ENCODE results near the gene NANP.
"Not testable (repeated sequence)": the region's sequence is repeated elsewhere in the genome, so short reads cannot be mapped to it uniquely, and the experiment has no call there.

The NANP gene

DNA sequence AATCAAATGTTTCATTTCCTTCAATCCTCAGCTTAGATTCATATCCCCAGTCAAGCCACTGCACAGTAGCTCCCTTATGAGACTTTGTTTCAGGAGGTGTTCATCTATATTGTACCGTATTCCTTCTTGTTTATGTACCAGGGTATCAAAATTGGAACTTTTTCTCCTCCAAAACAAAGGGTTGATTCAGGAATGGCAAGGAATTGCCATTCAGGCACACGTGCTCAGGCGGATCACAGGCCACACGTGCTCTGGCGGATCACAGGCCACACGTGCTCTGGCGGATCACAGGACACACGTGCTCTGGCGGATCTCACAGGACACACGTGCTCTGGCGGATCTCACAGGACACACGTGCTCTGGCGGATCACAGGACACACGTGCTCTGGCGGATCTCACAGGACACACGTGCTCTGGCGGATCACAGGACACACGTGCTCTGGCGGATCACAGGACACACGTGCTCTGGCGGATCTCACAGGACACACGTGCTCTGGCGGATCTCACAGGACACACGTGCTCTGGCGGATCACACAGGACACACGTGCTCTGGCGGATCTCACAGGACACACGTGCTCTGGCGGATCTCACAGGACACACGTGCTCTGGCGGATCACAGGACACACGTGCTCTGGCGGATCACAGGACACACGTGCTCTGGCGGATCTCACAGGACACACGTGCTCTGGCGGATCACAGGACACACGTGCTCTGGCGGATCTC, 21.5 kb downstream of the NANP start:
- no CpG with 5 or more reads among the region's 39 CpGs for WGBS, 2 donors (ENCODE audit: extremely low coverage in 2 of 2, insufficient read length in 2 of 2, insufficient replicate concordance in 1 of 2)
- not testable (repeated sequence) for H3K14ac ChIP-seq (ENCODE audit: low read length); H3K36me3 ChIP-seq (replicated peaks in 1 of 2; ENCODE audit: control insufficient read depth in 2 of 2, insufficient read depth in 2 of 2, low read length in 2 of 2)

DNA sequence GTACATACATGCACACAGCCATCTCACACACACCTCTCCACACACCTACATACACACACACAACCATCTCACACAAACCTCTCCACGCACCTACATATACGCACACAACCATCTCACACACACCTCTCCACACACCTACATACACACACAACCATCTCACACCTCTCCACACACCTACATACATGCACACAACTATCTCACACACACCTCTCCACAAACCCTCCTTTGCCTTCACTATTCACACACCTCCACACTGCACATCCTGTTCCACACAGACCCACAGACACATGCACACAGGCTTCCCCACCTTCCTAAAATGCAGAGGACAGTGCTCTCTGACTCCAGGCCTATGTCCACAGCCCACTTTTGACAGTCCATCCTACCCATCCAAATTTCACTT, 22.2 kb downstream of the NANP start:
- H4K8ac ChIP-seq (ENCODE audit: low read depth, low read length) = no peak overlapping the region
- H2BK5ac ChIP-seq (ENCODE audit: low read length) = no peak overlapping the region
- no peak overlapping the region for H3K9ac ChIP-seq (ENCODE audit: low read depth, low read length, poor library complexity)
- H2BK15ac ChIP-seq (ENCODE audit: low read length) = no peak overlapping the region
- no peak overlapping the region for H2BK12ac ChIP-seq (ENCODE audit: low read length)
- no peak overlapping the region for H3K4me2 ChIP-seq (ENCODE audit: insufficient read depth, low read length, poor library complexity, severe bottlenecking)
- no peaks in the 10 kb centered on the region for H3K27me3 ChIP-seq (ENCODE audit: control insufficient read depth in 3 of 3, insufficient read depth in 3 of 3, low read depth in 1 of 3, low read length in 3 of 3)
- H2AK5ac ChIP-seq (ENCODE audit: low read depth, low read length) = no peak overlapping the region
- H3K79me1 ChIP-seq (ENCODE audit: low read depth, low read length) = no peaks in the 10 kb centered on the region
- H3K4me1 ChIP-seq (ENCODE audit: control insufficient read depth in 2 of 2, insufficient read depth in 1 of 2, low read depth in 1 of 2, low read length in 2 of 2) = no peaks in the 10 kb centered on the region
- no peak overlapping the region for H3K27ac ChIP-seq (replicated peaks; ENCODE audit: low read length)
- H4K91ac ChIP-seq (ENCODE audit: low read depth, low read length, poor library complexity) = no peak overlapping the region
- no peaks in the 10 kb centered on the region for H3K9me3 ChIP-seq (replicated peaks in 1 of 2; ENCODE audit: control insufficient read depth in 2 of 2, insufficient read depth in 1 of 2, low read depth in 1 of 2, low read length in 2 of 2)
- H3K23ac ChIP-seq (ENCODE audit: low read depth, low read length, poor library complexity) = no peak overlapping the region
- WGBS, 2 donors (ENCODE audit: extremely low coverage in 2 of 2, insufficient read length in 2 of 2, insufficient replicate concordance in 1 of 2) = 80 to 95% methylated on average over 2 of the region's 2 CpGs
- H3K4ac ChIP-seq (ENCODE audit: low read length) = no peak overlapping the region
- H2BK120ac ChIP-seq (ENCODE audit: low read depth, low read length) = no peak overlapping the region
- peak overlapping the region in 1 of 2 donors; percentile 35 for H3K4me3 ChIP-seq (ENCODE audit: low read length in 2 of 2)
- no peak overlapping the region for H2AFZ ChIP-seq (ENCODE audit: low read length)
- no peaks in the 10 kb centered on the region for H3K36me3 ChIP-seq (replicated peaks in 1 of 2; ENCODE audit: control insufficient read depth in 2 of 2, insufficient read depth in 2 of 2, low read length in 2 of 2)
- no peak for DNase-seq (ENCODE audit: low spot score)
- H3K18ac ChIP-seq (ENCODE audit: low read length) = no peak overlapping the region
- no peak overlapping the region for H3K14ac ChIP-seq (ENCODE audit: low read length)

More for the DNA sequence above, 21.5 kb downstream of the NANP start:
- not testable (repeated sequence) for H3K4me2 ChIP-seq (ENCODE audit: insufficient read depth, low read length, poor library complexity, severe bottlenecking); H2BK12ac ChIP-seq (ENCODE audit: low read length); H2AK5ac ChIP-seq (ENCODE audit: low read depth, low read length); H3K79me1 ChIP-seq (ENCODE audit: low read depth, low read length); H2AFZ ChIP-seq (ENCODE audit: low read length); DNase-seq (ENCODE audit: low spot score); H3K4me3 ChIP-seq (ENCODE audit: low read length in 2 of 2); H3K18ac ChIP-seq (ENCODE audit: low read length); H2BK120ac ChIP-seq (ENCODE audit: low read depth, low read length); H3K4ac ChIP-seq (ENCODE audit: low read length); H2BK15ac ChIP-seq (ENCODE audit: low read length); H3K27me3 ChIP-seq (ENCODE audit: control insufficient read depth in 3 of 3, insufficient read depth in 3 of 3, low read depth in 1 of 3, low read length in 3 of 3); H4K91ac ChIP-seq (ENCODE audit: low read depth, low read length, poor library complexity); H3K4me1 ChIP-seq (ENCODE audit: control insufficient read depth in 2 of 2, insufficient read depth in 1 of 2, low read depth in 1 of 2, low read length in 2 of 2); H3K9me3 ChIP-seq (replicated peaks in 1 of 2; ENCODE audit: control insufficient read depth in 2 of 2, insufficient read depth in 1 of 2, low read depth in 1 of 2, low read length in 2 of 2); H3K23ac ChIP-seq (ENCODE audit: low read depth, low read length, poor library complexity); H4K8ac ChIP-seq (ENCODE audit: low read depth, low read length); H3K9ac ChIP-seq (ENCODE audit: low read depth, low read length, poor library complexity); H2BK5ac ChIP-seq (ENCODE audit: low read length); H3K27ac ChIP-seq (replicated peaks; ENCODE audit: low read length)

DNA sequence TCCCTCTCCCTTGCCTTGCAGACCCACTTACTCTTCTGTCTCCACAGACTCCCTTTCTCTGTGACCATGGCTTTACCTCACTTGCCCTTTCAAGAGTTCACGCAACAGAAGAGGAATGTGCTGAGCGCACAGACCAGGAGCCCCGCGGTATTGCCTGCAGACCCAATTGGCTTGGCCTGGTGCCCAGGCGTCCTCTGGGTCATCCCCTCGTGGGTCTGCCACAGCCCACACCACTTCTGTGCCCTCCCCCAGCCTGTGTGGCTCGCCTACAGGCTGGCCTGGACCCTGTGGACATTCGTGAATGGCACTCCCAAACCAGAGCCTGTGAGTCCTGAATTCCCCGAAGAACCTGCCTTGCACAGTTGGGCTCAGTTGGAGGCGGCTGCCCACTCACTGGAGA, 23.2 kb downstream of the NANP start:
- DNase-seq (ENCODE audit: low spot score) = no peak
- H3K36me3 ChIP-seq (replicated peaks in 1 of 2; ENCODE audit: control insufficient read depth in 2 of 2, insufficient read depth in 2 of 2, low read length in 2 of 2) = no peaks in the 10 kb centered on the region
- H3K4me3 ChIP-seq (ENCODE audit: low read length in 2 of 2) = no peak overlapping the region
- H2BK12ac ChIP-seq (ENCODE audit: low read length) = no peak overlapping the region
- H3K27ac ChIP-seq (replicated peaks; ENCODE audit: low read length) = no peak overlapping the region
- no peak overlapping the region for H2BK15ac ChIP-seq (ENCODE audit: low read length)
- no peak overlapping the region for H3K4ac ChIP-seq (ENCODE audit: low read length)
- H3K79me1 ChIP-seq (ENCODE audit: low read depth, low read length) = no peaks in the 10 kb centered on the region
- H2BK5ac ChIP-seq (ENCODE audit: low read length) = no peak overlapping the region
- H4K91ac ChIP-seq (ENCODE audit: low read depth, low read length, poor library complexity) = no peak overlapping the region
- H3K27me3 ChIP-seq (ENCODE audit: control insufficient read depth in 3 of 3, insufficient read depth in 3 of 3, low read depth in 1 of 3, low read length in 3 of 3) = peaks cover 0 to 1% (median 0%) of the 10 kb centered on the region in 3 experiments
- H3K4me2 ChIP-seq (ENCODE audit: insufficient read depth, low read length, poor library complexity, severe bottlenecking) = no peak overlapping the region
- H3K9ac ChIP-seq (ENCODE audit: low read depth, low read length, poor library complexity) = no peak overlapping the region
- no CpG with 5 or more reads among the region's 10 CpGs for WGBS, 2 donors (ENCODE audit: extremely low coverage in 2 of 2, insufficient read length in 2 of 2, insufficient replicate concordance in 1 of 2)
- H3K18ac ChIP-seq (ENCODE audit: low read length) = no peak overlapping the region
- no peak overlapping the region for H2AFZ ChIP-seq (ENCODE audit: low read length)
- no peak overlapping the region for H4K8ac ChIP-seq (ENCODE audit: low read depth, low read length)
- H3K9me3 ChIP-seq (replicated peaks in 1 of 2; ENCODE audit: control insufficient read depth in 2 of 2, insufficient read depth in 1 of 2, low read depth in 1 of 2, low read length in 2 of 2) = no peaks in the 10 kb centered on the region
- H3K14ac ChIP-seq (ENCODE audit: low read length) = no peak overlapping the region
- H2BK120ac ChIP-seq (ENCODE audit: low read depth, low read length) = no peak overlapping the region
- no peaks in the 10 kb centered on the region for H3K4me1 ChIP-seq (ENCODE audit: control insufficient read depth in 2 of 2, insufficient read depth in 1 of 2, low read depth in 1 of 2, low read length in 2 of 2)
- no peak overlapping the region for H2AK5ac ChIP-seq (ENCODE audit: low read depth, low read length)
- H3K23ac ChIP-seq (ENCODE audit: low read depth, low read length, poor library complexity) = no peak overlapping the region

DNA sequence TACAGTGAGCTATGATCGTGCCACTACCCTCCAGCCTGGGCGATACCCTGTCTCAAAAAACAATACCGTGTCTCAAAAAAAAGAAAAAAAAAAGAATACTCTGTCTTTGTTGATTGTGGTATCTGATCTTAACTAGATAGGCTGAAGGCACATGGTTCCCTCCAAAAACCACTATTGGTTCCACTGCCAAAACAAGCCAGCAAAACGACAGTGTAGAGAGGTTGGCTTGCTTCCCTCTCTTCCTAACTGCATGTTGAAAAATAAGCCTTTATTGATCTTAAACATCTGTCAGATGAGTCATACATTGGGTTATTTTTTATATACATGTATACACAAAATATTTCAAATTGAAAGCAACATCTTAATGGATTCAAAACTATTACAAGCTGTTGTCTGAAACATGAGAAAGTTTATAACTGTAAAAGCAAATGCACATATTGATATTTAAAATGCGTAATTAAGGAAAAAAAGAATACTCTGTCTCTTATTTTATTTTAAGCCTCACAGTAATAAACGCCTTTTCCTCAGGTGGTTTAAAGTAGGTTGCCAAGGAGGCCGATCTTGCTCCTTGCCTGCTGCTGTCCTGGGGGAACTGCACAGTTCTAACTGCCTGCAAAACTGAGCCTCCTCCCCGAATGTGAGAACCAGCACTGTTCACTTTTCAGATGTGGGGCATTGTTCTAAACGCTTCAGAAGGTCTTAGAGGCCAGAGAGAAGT, 31.5 kb downstream of the NANP start:
- no peak overlapping the region for H2BK12ac ChIP-seq (ENCODE audit: low read length)
- H2AFZ ChIP-seq (ENCODE audit: low read length) = peak overlapping the region; percentile 62
- H3K23ac ChIP-seq (ENCODE audit: low read depth, low read length, poor library complexity) = no peak overlapping the region
- H2BK15ac ChIP-seq (ENCODE audit: low read length) = no peak overlapping the region
- no peak overlapping the region for H2BK120ac ChIP-seq (ENCODE audit: low read depth, low read length)
- WGBS, 2 donors (ENCODE audit: extremely low coverage in 2 of 2, insufficient read length in 2 of 2, insufficient replicate concordance in 1 of 2) = no CpG with 5 or more reads among the region's 9 CpGs
- H3K4me2 ChIP-seq (ENCODE audit: insufficient read depth, low read length, poor library complexity, severe bottlenecking) = no peak overlapping the region
- no peaks in the 10 kb centered on the region for H3K36me3 ChIP-seq (replicated peaks in 1 of 2; ENCODE audit: control insufficient read depth in 2 of 2, insufficient read depth in 2 of 2, low read length in 2 of 2)
- H3K14ac ChIP-seq (ENCODE audit: low read length) = no peak overlapping the region
- H2AK5ac ChIP-seq (ENCODE audit: low read depth, low read length) = no peak overlapping the region
- H3K27me3 ChIP-seq (ENCODE audit: control insufficient read depth in 3 of 3, insufficient read depth in 3 of 3, low read depth in 1 of 3, low read length in 3 of 3) = peaks cover 0 to 2% (median 0%) of the 10 kb centered on the region in 3 experiments
- H3K18ac ChIP-seq (ENCODE audit: low read length) = no peak overlapping the region
- DNase-seq (ENCODE audit: low spot score) = no peak
- no peak overlapping the region for H2BK5ac ChIP-seq (ENCODE audit: low read length)
- no peak overlapping the region for H3K9ac ChIP-seq (ENCODE audit: low read depth, low read length, poor library complexity)
- H3K4ac ChIP-seq (ENCODE audit: low read length) = no peak overlapping the region
- H3K9me3 ChIP-seq (replicated peaks in 1 of 2; ENCODE audit: control insufficient read depth in 2 of 2, insufficient read depth in 1 of 2, low read depth in 1 of 2, low read length in 2 of 2) = no peaks in the 10 kb centered on the region
- peaks cover 2 to 3% of the 10 kb centered on the region in 2 donors for H3K4me1 ChIP-seq (ENCODE audit: control insufficient read depth in 2 of 2, insufficient read depth in 1 of 2, low read depth in 1 of 2, low read length in 2 of 2)
- peak overlapping the region; percentile 29 for H4K8ac ChIP-seq (ENCODE audit: low read depth, low read length)
- H3K4me3 ChIP-seq (ENCODE audit: low read length in 2 of 2) = no peak overlapping the region
- H3K79me1 ChIP-seq (ENCODE audit: low read depth, low read length) = no peaks in the 10 kb centered on the region
- H4K91ac ChIP-seq (ENCODE audit: low read depth, low read length, poor library complexity) = no peak overlapping the region
- no peak overlapping the region for H3K27ac ChIP-seq (replicated peaks; ENCODE audit: low read length)
